Stimulated activated CD4-positive, alpha-beta T cell treated with anti-CD3 and anti-CD28 coated beads, Interleukin-1b, Interleukin-23, amount 100 ng/mL, for 48 hours (primary cell): ENCODE results near the gene MVD.

Source experiments
- DNase-seq: peaks from one replicate; pipeline ENCODE4 v3.0.0-alpha.2; 2020

MVD gene

DNA sequence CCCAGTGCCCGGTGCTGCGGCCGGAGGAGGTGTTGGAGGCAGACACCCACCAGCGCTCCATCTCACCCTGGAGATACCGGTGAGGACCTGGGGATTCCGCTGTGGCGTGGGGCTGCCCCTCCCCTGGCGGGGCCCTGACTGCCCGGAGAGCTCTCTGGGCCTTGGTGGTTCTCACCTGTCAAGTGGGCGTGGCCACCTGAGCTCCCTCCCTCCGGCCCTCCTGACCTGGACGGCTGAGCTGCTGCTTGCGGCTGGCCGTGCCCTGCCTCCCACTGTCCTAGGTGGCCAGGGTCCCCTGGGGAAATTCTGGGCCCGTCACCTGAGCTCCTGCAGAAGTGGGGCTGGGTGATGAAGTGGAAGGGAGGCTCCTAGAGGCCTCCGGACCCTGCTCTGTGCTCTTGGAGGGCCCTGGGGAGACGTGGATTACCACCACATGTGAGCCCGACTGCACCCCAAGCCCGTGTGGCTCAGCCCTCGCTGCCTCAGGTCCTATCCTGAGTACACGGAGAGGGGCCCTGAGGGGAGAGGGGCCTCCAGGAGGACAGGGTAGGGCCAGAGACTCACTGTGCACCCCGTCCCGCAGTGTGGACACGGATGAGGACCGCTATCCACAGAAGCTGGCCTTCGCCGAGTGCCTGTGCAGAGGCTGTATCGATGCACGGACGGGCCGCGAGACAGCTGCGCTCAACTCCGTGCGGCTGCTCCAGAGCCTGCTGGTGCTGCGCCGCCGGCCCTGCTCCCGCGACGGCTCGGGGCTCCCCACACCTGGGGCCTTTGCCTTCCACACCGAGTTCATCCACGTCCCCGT is 23.5 kb downstream of the MVD start:
- no peak for DNase-seq

GRCh38 chr16:88638323-88639230 is 24.3 kb downstream of the MVD start, which contains the start of gene IL17C:
Gene IL17C (plus strand): TSS chr16:88638572. CDS start chr16:88638642, 70 bp downstream.
- DNase-seq = no peak

DNA sequence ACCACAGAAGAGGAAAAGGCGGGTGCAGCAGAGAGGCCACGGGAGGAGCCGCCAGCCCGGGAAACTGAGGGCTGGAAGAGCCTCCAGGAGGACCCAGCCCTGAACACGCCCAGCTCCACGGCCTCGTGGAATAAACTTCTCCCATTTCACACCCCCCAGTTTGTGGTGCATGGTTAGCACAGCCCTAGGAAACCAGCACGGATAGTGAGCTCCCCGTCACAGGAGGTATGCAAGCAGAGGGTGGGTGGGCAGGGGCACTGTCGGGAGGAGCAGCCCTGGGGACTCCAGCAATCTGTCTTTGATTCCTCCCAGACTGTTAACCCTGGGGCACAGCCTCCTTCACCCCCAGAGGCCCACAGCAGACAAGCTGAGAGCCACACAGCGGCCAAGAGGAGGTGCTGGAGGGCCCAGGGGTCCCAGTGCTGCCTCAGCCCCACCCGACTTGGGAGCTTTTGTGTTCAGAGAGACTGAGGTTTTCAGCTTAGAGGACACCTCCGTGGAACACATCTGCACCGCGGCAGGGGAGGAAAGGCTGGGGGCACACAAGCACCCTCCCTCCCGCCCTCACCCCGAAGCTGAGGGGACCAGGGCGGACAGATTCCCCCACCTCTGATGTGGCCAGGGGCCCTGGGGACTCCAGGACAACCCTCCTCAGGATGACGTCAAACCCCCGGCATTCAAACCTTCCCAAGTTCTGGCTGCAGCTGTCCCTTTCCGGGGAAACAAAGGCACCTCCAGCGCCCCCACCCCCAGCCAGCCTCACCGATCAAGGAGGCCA is 26.2 kb downstream of the MVD start:
- no peak for DNase-seq

- no peak for DNase-seq
Measured at GRCh38 chr16:88635671-88636319, 27.1 kb downstream of the MVD start.

- DNase-seq = no peak
Measured at GRCh38 chr16:88634994-88635670, 27.8 kb downstream of the MVD start.

GRCh38 chr16:88634141-88634993 is 28.5 kb downstream of the MVD start:
- peak; percentile 24 for DNase-seq

DNA sequence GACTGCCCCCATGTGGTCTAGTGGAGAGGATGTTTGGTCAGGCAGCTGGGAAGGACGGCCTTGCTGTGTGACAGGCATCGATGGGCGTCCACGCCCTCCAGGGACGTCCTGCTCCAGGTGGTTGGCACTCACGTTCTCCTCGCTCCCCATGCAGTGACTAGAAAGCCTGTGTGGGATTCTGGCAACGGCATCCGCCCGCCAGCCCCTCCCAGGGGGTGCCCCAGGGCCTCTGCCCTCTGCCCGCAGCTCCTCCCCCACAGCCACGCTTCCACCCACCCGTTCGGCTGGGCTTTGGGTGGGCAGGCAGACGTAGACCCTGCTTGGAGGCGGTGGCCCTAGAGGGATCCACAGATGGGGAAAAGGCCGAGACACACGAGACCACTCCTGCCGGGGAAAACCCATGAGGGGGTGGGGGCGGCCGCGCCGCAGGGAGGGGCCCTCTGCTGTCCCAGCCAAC is 29.2 kb downstream of the MVD start:
- DNase-seq = peak; percentile 43

GRCh38 chr16:88632587-88632930 is 30.3 kb downstream of the MVD start:
- no peak for DNase-seq

DNA sequence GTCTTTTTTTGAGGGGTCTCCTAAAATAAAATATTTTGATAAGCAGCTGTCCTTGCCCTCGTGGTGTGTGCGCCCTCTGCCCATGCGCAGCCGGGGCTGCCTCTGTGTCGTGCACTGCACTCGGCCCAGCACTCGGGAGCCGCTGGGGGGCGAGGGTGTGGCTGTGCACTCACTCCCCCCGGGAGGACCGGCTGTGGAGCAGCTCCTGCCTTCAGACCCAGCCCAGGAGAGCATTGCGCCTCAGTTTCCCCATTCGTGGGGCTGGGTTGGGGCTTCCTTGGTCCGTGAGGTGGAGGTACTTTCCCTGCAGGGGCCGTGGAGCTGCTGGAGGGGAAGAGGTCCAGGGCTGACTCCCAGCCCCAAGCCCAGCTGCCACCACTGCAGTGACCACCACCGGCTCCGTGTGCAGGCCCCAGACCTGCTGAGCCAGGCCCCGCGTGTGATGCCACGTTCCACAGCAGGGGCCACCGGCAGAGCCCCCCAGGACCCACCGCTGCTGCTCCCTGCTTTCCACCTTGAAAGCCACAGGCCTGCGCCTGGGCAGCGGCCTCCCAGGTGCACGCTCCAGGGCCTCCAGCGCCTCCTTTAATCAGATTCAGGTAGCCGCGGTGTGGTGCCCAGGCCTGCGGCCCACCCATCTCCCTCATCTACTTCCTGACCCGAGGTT is 30.8 kb downstream of the MVD start:
- no peak for DNase-seq

- no peak for DNase-seq
Measured at GRCh38 chr16:88631384-88631783, 31.5 kb downstream of the MVD start.

DNA sequence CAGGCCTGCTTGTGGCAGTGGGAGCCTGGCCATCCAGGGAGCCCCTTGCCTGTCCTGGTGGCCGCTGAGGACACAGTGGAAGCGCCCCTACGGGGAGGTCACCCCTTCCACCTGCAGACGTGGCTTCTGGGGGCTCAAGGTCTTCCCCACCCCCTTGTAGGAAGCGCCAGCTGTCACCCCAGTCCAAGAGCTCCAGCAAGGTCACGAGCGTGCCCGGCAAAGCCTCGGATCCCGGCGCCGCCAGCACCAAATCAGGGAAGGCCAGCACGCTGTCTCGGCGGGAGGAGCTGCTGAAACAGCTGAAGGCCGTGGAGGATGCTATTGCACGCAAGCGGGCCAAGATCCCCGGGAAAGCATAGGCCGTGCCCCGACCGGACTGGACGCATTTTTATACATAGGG is 31.9 kb downstream of the MVD start:
- no peak for DNase-seq

DNA sequence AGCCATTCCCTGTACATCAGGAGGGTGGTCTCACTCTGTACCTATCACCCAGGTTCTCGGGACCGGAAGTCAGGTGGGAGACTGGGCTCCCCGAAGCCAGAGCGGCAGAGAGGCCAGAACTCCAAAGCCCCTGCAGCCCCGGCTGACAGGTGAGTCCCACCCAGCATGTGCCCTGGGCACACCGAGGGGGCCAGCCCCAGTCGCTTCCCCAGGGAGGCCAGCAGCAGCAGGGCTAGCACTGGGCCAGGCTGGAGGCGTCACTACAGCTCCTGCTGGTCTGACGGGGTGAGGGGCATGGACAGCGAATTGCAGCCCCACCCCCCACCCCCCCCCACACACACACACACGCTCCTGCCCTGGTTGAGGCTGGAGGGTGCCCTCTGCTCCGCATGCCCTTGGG is 32.5 kb downstream of the MVD start:
- DNase-seq = no peak

DNA sequence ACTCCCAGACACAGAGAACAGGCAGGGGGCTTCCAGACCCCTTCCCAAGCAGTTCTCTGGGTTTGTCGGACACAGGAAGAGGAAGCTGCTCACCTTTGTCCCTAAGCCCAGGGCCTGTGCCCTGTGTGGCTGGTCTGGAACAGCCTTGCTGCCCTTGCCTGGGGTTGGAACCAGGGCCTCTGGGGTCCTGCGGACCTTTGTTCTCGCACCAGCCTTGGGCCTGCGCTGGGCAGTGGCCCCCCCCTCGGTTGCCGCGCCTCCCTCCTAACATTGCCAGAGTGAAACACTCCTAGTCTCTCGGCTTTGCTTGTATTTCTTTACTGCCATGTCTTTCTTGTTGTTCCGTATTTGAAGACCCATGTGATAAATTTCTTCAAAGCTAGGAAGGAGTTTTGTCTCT is 33.1 kb downstream of the MVD start:
- DNase-seq = no peak

DNA sequence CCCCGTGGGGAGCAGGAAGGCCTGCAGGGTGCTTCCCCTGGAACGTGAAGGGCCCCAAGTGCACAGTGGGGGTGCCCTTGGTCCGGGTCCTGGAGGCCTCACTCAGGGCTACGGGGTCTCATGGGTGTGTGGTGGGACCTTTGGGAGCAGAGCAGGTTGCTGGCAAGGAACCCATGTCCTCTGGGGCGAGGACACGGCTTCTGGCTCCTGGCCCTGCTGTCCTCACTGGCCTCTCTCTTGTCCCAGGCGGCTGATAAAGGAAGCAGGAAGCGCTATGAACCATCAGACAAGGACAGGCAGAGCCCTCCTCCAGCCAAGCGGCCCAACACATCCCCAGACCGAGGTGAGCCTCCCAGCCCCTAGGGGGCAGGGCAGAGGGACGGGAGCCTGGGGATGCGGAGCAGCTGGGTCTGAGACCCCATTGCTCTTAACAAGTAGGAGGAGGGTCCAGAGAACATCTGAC is 34.3 kb downstream of the MVD start:
- DNase-seq = no peak

DNA sequence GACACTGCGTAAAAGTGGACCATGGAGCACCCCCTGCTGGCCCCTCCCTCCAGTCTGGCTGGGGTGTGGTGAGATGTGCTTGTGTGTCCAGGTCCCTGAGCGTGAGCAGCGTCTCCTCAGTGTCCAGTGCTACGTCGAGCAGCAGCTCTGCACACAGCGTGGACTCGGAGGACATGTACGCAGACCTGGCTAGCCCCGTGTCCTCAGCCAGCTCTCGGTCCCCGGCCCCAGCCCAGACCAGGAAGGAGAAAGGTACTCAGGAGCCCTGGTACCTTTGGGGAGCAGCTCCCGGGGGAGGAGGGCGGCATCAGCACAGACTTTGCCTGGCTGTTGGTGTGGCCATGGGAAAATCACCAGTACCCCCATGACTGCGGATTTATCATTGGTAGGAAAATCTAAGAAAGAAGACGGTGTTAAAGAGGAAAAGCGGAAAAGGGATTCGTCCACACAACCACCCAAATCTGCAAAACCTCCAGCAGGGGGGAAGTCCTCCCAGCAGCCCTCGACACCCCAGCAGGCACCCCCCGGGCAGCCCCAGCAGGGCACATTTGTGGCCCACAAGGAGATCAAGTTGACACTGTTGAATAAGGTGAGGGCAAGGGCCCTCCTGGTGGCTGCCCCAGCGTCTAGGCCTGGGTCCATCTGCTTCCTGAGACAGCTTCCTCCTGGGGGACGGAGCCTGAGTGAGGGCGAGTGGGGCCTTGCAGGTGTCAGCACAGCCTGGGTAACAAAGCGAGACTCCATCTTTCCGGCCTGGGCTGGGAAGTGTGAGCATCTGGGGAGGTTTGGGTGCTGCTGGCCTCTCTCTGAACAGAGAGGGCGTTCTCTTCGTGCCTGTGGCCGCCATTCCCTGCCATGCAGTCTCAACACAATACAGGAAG is 35.1 kb downstream of the MVD start:
- DNase-seq = no peak

- no peak for DNase-seq
Measured at GRCh38 chr16:88626646-88627045, 36.2 kb downstream of the MVD start.

DNA sequence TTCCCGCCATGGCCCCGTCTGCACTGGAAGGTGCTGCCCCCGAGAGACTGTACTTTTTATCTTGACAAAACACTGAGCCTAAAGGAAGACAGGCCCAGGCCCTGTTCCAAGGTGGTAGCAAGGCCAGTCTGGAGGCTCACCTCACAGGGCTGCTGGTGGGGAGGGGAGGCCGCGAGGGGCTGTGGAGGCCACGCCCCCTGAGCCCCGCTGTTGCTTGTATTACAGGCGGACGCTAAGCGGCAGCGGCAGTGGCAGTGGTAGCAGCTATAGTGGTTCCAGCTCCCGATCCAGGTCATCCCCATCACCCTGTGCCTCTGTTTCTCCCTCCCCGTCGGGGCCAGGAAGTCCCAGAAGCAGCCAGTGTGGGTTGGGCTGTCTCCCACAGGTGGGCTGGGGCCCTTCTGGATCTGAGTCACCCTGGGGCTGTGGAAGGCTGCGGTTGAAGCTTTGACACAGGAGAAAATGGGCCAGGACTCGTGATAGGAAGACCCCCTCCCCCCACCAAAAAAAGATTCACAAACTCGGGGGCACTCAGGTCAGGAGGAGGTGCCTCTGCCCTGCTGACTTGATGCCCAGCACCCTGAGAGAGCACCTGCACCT is 37.8 kb downstream of the MVD start:
- no peak for DNase-seq

GRCh38 chr16:88624481-88624880 is 38.4 kb downstream of the MVD start:
- no peak for DNase-seq

GRCh38 chr16:88623858-88624257 is 39.0 kb downstream of the MVD start:
- DNase-seq = no peak
